Keratinocyte (primary cell): Measurements from ENCODE around the gene NPAS3. TPM values are rescaled to one million over a fixed set of nuclear protein-coding genes. Genes with fewer than 3 reads are reported as not detected.

ENCODE experiments used
- DNase-seq: peaks from one replicate; pipeline ENCODE4 v3.0.0-alpha.2; 2011; ENCODE audit warnings: low read depth, missing footprints, low spot score
- FAIRE-seq: peaks from 2 replicates; lab custom pipeline; 2011; peaks lifted over from hg19 to GRCh38; lab: Jason Lieb, UNC
- H2AFZ ChIP-seq: 2 replicates; pipeline ENCODE4 v1.6.0; 2012; ENCODE audit warnings: low read length, control low read depth, inconsistent platforms; ENCODE audit not compliant: control insufficient read depth
- H3K27ac ChIP-seq: 2 replicates; pipeline ENCODE4 v1.5.1; 2011; ENCODE audit warnings: low read length; ENCODE audit not compliant: control insufficient read depth, insufficient read depth
- H3K27me3 ChIP-seq: 3 replicates; pipeline ENCODE4 v1.6.0; 2011; ENCODE audit warnings: low read length; ENCODE audit not compliant: control insufficient read depth, insufficient read depth; ENCODE audit errors: extremely low read depth
- H3K36me3 ChIP-seq, 2 experiments: 2 replicates in 1 of 2; 3 replicates in 1 of 2; pipeline ENCODE4 v1.5.1; 2011; ENCODE audit warnings: low read length in 2 of 2, mild to moderate bottlenecking in 1 of 2; ENCODE audit not compliant: control insufficient read depth in 2 of 2, insufficient read depth in 2 of 2; ENCODE audit errors: extremely low read depth in 1 of 2
- H3K4me1 ChIP-seq: 3 replicates; pipeline ENCODE4 v1.5.1; 2011; ENCODE audit warnings: low read length; ENCODE audit not compliant: control insufficient read depth, insufficient read depth; ENCODE audit errors: extremely low read depth
- H3K4me2 ChIP-seq: 3 replicates; pipeline ENCODE4 v1.6.0; 2011; ENCODE audit warnings: low read depth, low read length; ENCODE audit not compliant: control insufficient read depth, insufficient read depth; ENCODE audit errors: extremely low read depth
- H3K4me3 ChIP-seq, 3 experiments: fragments of 200-600 bp in 1 of 3; sonication (generic) in 1 of 3; 2 replicates in 2 of 3; 3 replicates in 1 of 3; pipeline ENCODE4 v1.5.1; 2011 to 2016; ENCODE audit warnings: low read length in 3 of 3, mild to moderate bottlenecking in 3 of 3, control low read depth in 2 of 3, inconsistent platforms in 1 of 3, low read depth in 1 of 3, mixed read lengths in 1 of 3, mixed run types in 1 of 3, moderate library complexity in 1 of 3; ENCODE audit not compliant: control insufficient read depth in 2 of 3, insufficient read depth in 2 of 3; ENCODE audit errors: extremely low read depth in 1 of 3
- H3K79me2 ChIP-seq: 2 replicates; pipeline ENCODE4 v1.6.0; 2012; ENCODE audit warnings: low read length; ENCODE audit not compliant: control insufficient read depth, insufficient read depth
- H3K9ac ChIP-seq: 3 replicates; pipeline ENCODE4 v1.6.0; 2011; ENCODE audit warnings: low read length; ENCODE audit not compliant: control insufficient read depth, insufficient read depth; ENCODE audit errors: extremely low read depth
- H3K9me1 ChIP-seq: 3 replicates; pipeline ENCODE4 v1.6.0; 2011; ENCODE audit warnings: low read length; ENCODE audit not compliant: control insufficient read depth, insufficient read depth; ENCODE audit errors: extremely low read depth
- H3K9me3 ChIP-seq: 2 replicates; pipeline ENCODE4 v1.5.1; 2012; ENCODE audit warnings: low read depth, low read length; ENCODE audit not compliant: control insufficient read depth
- H4K20me1 ChIP-seq: 3 replicates; pipeline ENCODE4 v1.6.0; 2011; ENCODE audit warnings: low read length; ENCODE audit not compliant: control insufficient read depth, insufficient read depth; ENCODE audit errors: extremely low read depth
- EZH2 ChIP-seq: IDR thresholded peaks from one replicate; pipeline ENCODE4 v1.6.1; 2012; ENCODE audit warnings: inconsistent platforms, mild to moderate bottlenecking, low read length, moderate library complexity
- dilution Hi-C: fragments of 300-500 bp; cut with MboI; formaldehyde crosslinking; loops from one replicate; pipeline ENCODE4 v1.7.0; 2020; ENCODE audit warnings: low sequenced_read_pairs; ENCODE audit not compliant: extremely low pct_ligation_motif_present
- polyA plus RNA-seq, 5 experiments: library from polyadenylated mRNA; depleted of rRNA in 3 of 5; stranded (reverse) in 3 of 5; stranded (forward) in 1 of 5; unstranded in 1 of 5; fragments of >200 nt; gene quantifications; 1 replicate in 1 of 5; 2 replicates in 3 of 5; 3 replicates in 1 of 5; pipeline versions ENCODE4 v1.2.1 to v1.2.3, GENCODE V29; 2011 to 2012; ENCODE audit warnings: missing spikeins in 2 of 5, low read depth in 1 of 5, low replicate concordance in 1 of 5
- TF ChIP-seq, protein P1 (sequence below), 3 experiments: IDR thresholded peaks in 1 of 3; conservative IDR thresholded peaks in 1 of 3; optimal IDR thresholded peaks in 1 of 3; 2 replicates in 2 of 3; 3 replicates in 1 of 3; pipeline versions ENCODE3 to v1.5.1; 2011; ENCODE audit warnings: low read length in 3 of 3, mild to moderate bottlenecking in 3 of 3, moderate library complexity in 2 of 3, control low read depth in 1 of 3, inconsistent platforms in 1 of 3; ENCODE audit not compliant: insufficient read depth in 2 of 3; ENCODE audit errors: extremely low read depth in 1 of 3

NPAS3 gene
- polyA plus RNA-seq, 1 donor (not counting 4 experiments of a cell fraction or from before 2014, with no cell fraction given) = 0.07 TPM

DNA sequence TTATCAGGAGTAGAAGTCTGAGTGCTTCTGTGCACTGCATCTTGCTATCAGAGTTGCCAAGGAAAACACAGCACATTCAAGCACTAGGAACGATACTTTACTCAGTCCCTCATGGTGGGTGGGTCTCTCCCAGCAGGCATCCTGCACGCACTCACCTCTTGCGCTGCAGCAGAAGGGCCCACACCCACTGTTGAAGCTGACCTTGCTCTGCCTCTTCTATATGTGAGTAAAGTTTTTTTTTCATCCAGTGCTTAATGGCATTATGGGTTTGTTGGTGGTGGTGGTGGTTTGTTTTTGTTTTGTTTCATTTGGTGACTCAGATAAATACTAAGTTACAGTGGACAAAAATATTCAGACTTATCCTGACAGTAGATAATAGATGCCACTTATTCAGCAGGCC, 663.7 kb downstream of the NPAS3 start:
- Histone ChIP-seq H3K36me3 (no peaks in the 10 kb centered on the region), H3K9me1 (no peaks in the 10 kb centered on the region), H3K4me3 (no peak overlapping the region), H4K20me1 (no peaks in the 10 kb centered on the region), H3K4me1 (no peaks in the 10 kb centered on the region), H3K79me2 (no peaks in the 10 kb centered on the region), H2AFZ (no peak overlapping the region), H3K27ac (no peak overlapping the region), H3K4me2 (no peak overlapping the region), H3K27me3 (no peaks in the 10 kb centered on the region), H3K9me3 (no peaks in the 10 kb centered on the region), H3K9ac (no peak overlapping the region)
- dilution Hi-C loops = no loop called here
- no peak for DNase-seq
- FAIRE-seq = no peak
- no peak for TF ChIP-seq EZH2
- TF ChIP-seq, protein P1, sequence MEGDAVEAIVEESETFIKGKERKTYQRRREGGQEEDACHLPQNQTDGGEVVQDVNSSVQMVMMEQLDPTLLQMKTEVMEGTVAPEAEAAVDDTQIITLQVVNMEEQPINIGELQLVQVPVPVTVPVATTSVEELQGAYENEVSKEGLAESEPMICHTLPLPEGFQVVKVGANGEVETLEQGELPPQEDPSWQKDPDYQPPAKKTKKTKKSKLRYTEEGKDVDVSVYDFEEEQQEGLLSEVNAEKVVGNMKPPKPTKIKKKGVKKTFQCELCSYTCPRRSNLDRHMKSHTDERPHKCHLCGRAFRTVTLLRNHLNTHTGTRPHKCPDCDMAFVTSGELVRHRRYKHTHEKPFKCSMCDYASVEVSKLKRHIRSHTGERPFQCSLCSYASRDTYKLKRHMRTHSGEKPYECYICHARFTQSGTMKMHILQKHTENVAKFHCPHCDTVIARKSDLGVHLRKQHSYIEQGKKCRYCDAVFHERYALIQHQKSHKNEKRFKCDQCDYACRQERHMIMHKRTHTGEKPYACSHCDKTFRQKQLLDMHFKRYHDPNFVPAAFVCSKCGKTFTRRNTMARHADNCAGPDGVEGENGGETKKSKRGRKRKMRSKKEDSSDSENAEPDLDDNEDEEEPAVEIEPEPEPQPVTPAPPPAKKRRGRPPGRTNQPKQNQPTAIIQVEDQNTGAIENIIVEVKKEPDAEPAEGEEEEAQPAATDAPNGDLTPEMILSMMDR (optimal IDR thresholded peaks at IDR 0.05 in 1 of 3, IDR thresholded peaks at IDR 0.05 in 1 of 3, conservative IDR thresholded peaks at IDR 0.05 in 1 of 3; ENCODE audit: extremely low read depth in 1 of 3, insufficient read depth in 2 of 3, low read length in 3 of 3) = no peak

DNA sequence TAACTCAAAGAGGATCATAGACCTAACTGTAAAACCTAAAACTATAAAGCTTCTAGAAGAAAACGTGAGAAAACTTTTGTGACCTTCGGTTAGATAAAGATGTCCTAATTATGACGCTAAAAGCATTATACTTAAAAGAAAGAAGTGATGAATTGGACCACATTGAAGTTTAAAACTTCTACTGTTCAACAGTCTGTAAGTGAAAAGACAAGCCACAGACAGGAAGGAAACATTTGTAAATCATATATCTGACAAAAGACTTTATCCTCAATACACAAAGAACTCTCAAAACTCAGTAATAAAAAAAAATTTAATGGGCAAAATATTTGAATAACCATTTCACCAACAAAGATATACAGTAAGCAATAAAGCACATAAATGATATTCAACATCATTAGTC, 667.9 kb downstream of the NPAS3 start:
- dilution Hi-C loops = no loop called here

More for the DNA sequence above, 667.9 kb downstream of the NPAS3 start:
- Histone ChIP-seq H3K27me3 (no peaks in the 10 kb centered on the region), H2AFZ (no peak overlapping the region), H3K9me3 (no peaks in the 10 kb centered on the region), H3K9me1 (no peaks in the 10 kb centered on the region), H3K9ac (no peak overlapping the region), H3K36me3 (no peaks in the 10 kb centered on the region), H3K4me3 (no peak overlapping the region), H3K27ac (no peak overlapping the region), H4K20me1 (no peaks in the 10 kb centered on the region), H3K4me1 (peaks cover 1% of the 10 kb centered on the region), H3K4me2 (no peak overlapping the region), H3K79me2 (no peaks in the 10 kb centered on the region)
- no peak for TF ChIP-seq EZH2
- TF ChIP-seq, protein P1 (optimal IDR thresholded peaks at IDR 0.05 in 1 of 3, IDR thresholded peaks at IDR 0.05 in 1 of 3, conservative IDR thresholded peaks at IDR 0.05 in 1 of 3; ENCODE audit: extremely low read depth in 1 of 3, insufficient read depth in 2 of 3, low read length in 3 of 3) = no peak
- no peak for DNase-seq
- no peak for FAIRE-seq
